HepG2 (cell line): ENCODE measurements around the gene ACSBG1.

ENCODE experiments used
- CTCF ChIP-seq: sonication (generic); formaldehyde crosslinking; IDR thresholded peaks from 2 replicates; pipeline ENCODE4 v1.5.0; 2020; ENCODE audit warnings: mild to moderate bottlenecking, missing genetic modification reagents, moderate library complexity
- NBN ChIP-seq: fragments of 450-650 bp; conservative IDR thresholded peaks from 2 replicates; pipeline ENCODE4 v1.6.1; 2017

- TF ChIP-seq NBN (no peak), CTCF (CRISPR knock-in tag) (no peak)
Observed at GRCh38 chr15:78146425-78147154, 87.8 kb downstream of the ACSBG1 start.
